ENCODE results near the gene LRRC37A3. TPM values are rescaled to one million over a fixed set of nuclear protein-coding genes. Genes with fewer than 3 reads are reported as not detected.

Gene LRRC37A3
- total RNA-seq, 6 experiments from 2014 or later, result 2.0 to 4.2 (median 3.5) TPM

GRCh38 chr17:64941761-64942160 is 22.5 kb upstream of the LRRC37A3 start:
- no peaks in the 10 kb centered on the region for H3K36me3 ChIP-seq
- H3K4me1 ChIP-seq, result no peaks in the 10 kb centered on the region
- DNase-seq, result no peak
- H3K27ac ChIP-seq, result no peak overlapping the region
- TF ChIP-seq CTCF (IDR thresholded peaks at IDR 0.05) (no peak), POLR2A (IDR thresholded peaks at IDR 0.05) (no peak)
- no peak for ATAC-seq
- 84% methylated on average over 2 of the region's 2 CpGs for WGBS (ENCODE audit: insufficient coverage, low coverage, low lambda C conversion rate, missing lambda C conversion rate)
- H3K4me3 ChIP-seq, result no peak overlapping the region
- H3K27me3 ChIP-seq, result no peaks in the 10 kb centered on the region
- intact Hi-C loops (cut with DNase I), result no loop called here
- no peaks in the 10 kb centered on the region for H3K9me3 ChIP-seq

- Histone ChIP-seq H3K36me3 (no peaks in the 10 kb centered on the region), H3K9me3 (no peaks in the 10 kb centered on the region), H3K27ac (no peak overlapping the region), H3K27me3 (no peaks in the 10 kb centered on the region), H3K4me3 (no peak overlapping the region), H3K4me1 (no peaks in the 10 kb centered on the region)
- intact Hi-C loops (cut with DNase I), result no loop called here
- WGBS (ENCODE audit: insufficient coverage, low coverage, low lambda C conversion rate, missing lambda C conversion rate), result 81% methylated on average over 3 of the region's 3 CpGs
- DNase-seq, result no peak
- ATAC-seq, result no peak
- TF ChIP-seq POLR2A (IDR thresholded peaks at IDR 0.05) (no peak), CTCF (IDR thresholded peaks at IDR 0.05) (no peak)
Measured at GRCh38 chr17:64941045-64941444, 21.8 kb upstream of the LRRC37A3 start.

GRCh38 chr17:64940055-64940454 is 20.8 kb upstream of the LRRC37A3 start:
- intact Hi-C loops (cut with DNase I), result no loop called here
- no peak overlapping the region for H3K27ac ChIP-seq
- ATAC-seq (no peak), DNase-seq (no peak)
- 100% methylated on average over 2 of the region's 4 CpGs for WGBS (ENCODE audit: insufficient coverage, low coverage, low lambda C conversion rate, missing lambda C conversion rate)
- no peaks in the 10 kb centered on the region for H3K27me3 ChIP-seq
- no peaks in the 10 kb centered on the region for H3K4me1 ChIP-seq
- no peaks in the 10 kb centered on the region for H3K36me3 ChIP-seq
- H3K4me3 ChIP-seq, result no peak overlapping the region
- H3K9me3 ChIP-seq, result no peaks in the 10 kb centered on the region
- TF ChIP-seq CTCF (IDR thresholded peaks at IDR 0.05), result no peak
- TF ChIP-seq POLR2A (IDR thresholded peaks at IDR 0.05), result no peak

GRCh38 chr17:64938925-64939474 is 19.7 kb upstream of the LRRC37A3 start:
- WGBS (ENCODE audit: insufficient coverage, low coverage, low lambda C conversion rate, missing lambda C conversion rate), result 66% methylated on average over 7 of the region's 11 CpGs
- TF ChIP-seq CTCF (IDR thresholded peaks at IDR 0.05), result peak; percentile 36 to 65 (median 50)
- no peak for TF ChIP-seq POLR2A (IDR thresholded peaks at IDR 0.05)

GRCh38 chr17:64938290-64938689 is 19.0 kb upstream of the LRRC37A3 start:
- Histone ChIP-seq H3K36me3 (no peaks in the 10 kb centered on the region), H3K4me1 (no peaks in the 10 kb centered on the region), H3K4me3 (no peak overlapping the region), H3K9me3 (no peaks in the 10 kb centered on the region), H3K27ac (no peak overlapping the region), H3K27me3 (no peaks in the 10 kb centered on the region)
- DNase-seq (no peak), ATAC-seq (no peak)
- no peak for TF ChIP-seq POLR2A (IDR thresholded peaks at IDR 0.05)
- no peak for TF ChIP-seq CTCF (IDR thresholded peaks at IDR 0.05)
- intact Hi-C loops (cut with DNase I), result no loop called here

More at GRCh38 chr17:64938925-64939474, 19.7 kb upstream of the LRRC37A3 start:
- no peaks in the 10 kb centered on the region for H3K4me1 ChIP-seq
- H3K36me3 ChIP-seq, result no peaks in the 10 kb centered on the region
- ATAC-seq, result peak; percentile 70 to 90 (median 82)
- H3K9me3 ChIP-seq, result no peaks in the 10 kb centered on the region
- peak; percentile 60 to 68 (median 64) for DNase-seq
- H3K4me3 ChIP-seq, result no peak overlapping the region
- no peak overlapping the region for H3K27ac ChIP-seq
- intact Hi-C loops (cut with DNase I), result no loop called here
- H3K27me3 ChIP-seq, result no peaks in the 10 kb centered on the region

Data from right lobe of liver (tissue), 6 donors.